ENCODE measurements around the gene RAB42.

GRCh38 chr1:28551381-28551780 lies 40.7 kb upstream of the RAB42 start:
- TF ChIP-seq, protein P1, sequence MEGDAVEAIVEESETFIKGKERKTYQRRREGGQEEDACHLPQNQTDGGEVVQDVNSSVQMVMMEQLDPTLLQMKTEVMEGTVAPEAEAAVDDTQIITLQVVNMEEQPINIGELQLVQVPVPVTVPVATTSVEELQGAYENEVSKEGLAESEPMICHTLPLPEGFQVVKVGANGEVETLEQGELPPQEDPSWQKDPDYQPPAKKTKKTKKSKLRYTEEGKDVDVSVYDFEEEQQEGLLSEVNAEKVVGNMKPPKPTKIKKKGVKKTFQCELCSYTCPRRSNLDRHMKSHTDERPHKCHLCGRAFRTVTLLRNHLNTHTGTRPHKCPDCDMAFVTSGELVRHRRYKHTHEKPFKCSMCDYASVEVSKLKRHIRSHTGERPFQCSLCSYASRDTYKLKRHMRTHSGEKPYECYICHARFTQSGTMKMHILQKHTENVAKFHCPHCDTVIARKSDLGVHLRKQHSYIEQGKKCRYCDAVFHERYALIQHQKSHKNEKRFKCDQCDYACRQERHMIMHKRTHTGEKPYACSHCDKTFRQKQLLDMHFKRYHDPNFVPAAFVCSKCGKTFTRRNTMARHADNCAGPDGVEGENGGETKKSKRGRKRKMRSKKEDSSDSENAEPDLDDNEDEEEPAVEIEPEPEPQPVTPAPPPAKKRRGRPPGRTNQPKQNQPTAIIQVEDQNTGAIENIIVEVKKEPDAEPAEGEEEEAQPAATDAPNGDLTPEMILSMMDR (IDR thresholded peaks at IDR 0.05), result no peak
- TF ChIP-seq EP300 (IDR thresholded peaks at IDR 0.05), result no peak
- TF ChIP-seq POLR2AphosphoS5 (IDR thresholded peaks at IDR 0.05), result no peak
